Activated naive CD4-positive, alpha-beta T cell treated with Interleukin-2 at 50 U/mL for 16 hours (primary cell): Measurements from ENCODE around the gene PDP2.
"Not testable (repeated sequence)": the region's sequence is repeated elsewhere in the genome, so short reads cannot be mapped to it uniquely, and the experiment has no call there.

Experiments used
- DNase-seq: peaks from one replicate; pipeline ENCODE4 v3.0.0-alpha.2; 2020

The PDP2 gene

DNA sequence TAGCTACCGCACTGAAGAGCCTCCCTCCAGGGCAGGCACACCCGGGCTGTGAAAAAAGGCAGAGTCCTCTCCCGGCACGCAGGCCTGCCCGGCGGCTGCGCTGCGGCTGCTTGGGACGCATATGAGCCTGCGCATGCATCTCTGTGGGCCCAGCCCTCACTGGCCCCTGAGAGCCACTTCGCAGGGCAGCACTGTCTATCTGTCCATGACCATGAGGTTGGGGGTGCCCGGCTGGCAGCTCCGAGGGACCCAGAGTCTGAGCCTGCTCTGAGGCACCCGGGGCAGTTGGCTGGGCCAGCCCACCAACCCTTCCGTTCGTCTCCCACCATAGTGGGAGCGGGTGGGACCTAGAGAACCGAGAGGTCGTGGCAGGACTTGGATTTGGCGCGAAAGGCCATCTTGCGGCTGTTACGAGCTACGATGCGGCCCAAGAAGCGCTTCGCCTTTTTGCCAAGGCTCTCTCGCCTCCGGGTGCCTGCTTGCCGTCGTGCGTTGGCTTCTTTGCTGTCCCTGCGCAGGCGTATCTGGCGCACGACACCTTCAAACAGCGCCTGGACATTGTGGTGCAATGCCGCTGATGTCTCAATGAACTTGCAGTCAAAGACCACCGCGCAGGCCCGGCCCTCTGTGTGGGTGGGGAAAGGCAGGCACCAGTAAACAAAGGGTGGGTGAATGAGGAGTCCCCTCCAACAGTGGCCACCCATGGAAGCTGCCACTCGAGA is 41.6 kb downstream of the PDP2 start:
- DNase-seq, result no peak

DNA sequence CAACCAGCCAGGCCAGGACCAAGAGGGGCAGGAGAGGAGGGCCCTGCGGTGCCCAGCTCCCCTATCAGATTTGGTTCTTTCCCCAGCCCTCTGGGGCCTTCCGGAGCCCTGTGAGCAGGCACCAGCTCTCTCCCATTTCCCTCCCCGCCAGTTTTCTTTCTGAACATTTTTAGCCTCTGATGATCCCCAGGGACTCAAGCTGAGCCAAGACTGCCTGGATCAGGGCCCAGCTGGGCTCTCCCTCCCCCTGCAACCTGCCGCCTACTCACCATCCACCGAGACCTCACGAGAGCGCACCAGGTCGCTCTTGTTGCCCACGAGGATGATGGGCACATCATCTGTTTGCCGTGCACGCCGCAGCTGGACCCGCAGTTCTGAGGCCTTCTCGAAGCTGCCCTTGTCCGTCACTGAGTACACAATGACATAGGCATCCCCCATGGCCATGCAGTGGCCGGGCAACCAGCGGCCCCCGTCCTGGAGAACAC is 43.0 kb downstream of the PDP2 start:
- no peak for DNase-seq

DNA sequence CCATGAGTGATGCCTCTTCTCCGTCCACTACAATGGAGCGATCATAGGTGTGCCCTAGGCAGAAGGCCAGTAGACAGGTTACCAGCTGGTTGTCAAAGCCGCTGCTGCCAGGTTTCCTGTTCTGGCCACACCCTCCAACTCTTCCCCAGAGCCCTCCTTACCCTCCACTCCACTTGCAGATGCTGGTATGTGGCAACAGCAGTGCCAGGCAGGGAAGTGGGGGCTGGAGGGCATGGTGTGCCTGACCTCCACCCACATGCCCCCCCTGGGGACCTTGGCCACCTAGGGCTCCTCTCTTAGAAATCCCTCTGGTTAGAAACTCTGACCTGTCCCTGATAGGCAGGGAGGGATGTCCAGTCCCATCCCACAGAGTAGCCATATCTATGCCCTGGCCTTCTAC is 43.6 kb downstream of the PDP2 start:
- DNase-seq, result no peak

- DNase-seq, result peak; percentile 51
Measured at GRCh38 chr16:66924527-66925321, 44.4 kb downstream of the PDP2 start.

- DNase-seq, result peak; percentile 13
Measured at GRCh38 chr16:66925322-66925840, 45.1 kb downstream of the PDP2 start, which contains the start of gene RRAD. Gene RRAD, minus strand, starts transcription at chr16:66925535. Its CDS starts 356 bp downstream, at chr16:66925179.

- DNase-seq, result no peak
Measured at GRCh38 chr16:66926171-66926947, 46.0 kb downstream of the PDP2 start.

DNA sequence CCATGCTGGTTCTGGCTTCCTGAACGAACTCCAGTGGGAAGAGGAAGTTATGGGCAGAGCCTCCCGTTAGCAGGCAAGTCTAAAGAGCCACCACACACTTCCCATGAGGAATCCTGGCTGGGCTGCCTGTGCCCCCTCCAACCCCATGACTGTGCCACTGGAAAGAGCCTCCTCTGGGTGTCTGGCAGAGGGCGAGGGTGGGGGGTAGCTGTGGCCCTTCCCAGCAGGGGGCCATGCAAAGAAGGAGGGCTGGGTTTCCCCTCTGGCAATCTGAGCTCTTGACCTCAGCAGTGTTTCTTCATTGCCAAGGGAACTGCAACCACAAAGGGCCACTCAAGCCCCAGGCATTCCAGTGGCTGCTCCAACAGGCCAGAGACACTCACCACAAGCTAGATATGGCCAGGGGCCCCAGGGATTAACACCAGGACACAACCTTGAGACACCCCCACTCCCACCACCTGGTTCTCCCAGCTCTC is 46.7 kb downstream of the PDP2 start:
- no peak for DNase-seq

GRCh38 chr16:66927918-66928649 is 47.8 kb downstream of the PDP2 start:
- DNase-seq, result no peak

- peak; percentile 26 for DNase-seq
Measured at GRCh38 chr16:66928702-66929388, 48.5 kb downstream of the PDP2 start.

DNA sequence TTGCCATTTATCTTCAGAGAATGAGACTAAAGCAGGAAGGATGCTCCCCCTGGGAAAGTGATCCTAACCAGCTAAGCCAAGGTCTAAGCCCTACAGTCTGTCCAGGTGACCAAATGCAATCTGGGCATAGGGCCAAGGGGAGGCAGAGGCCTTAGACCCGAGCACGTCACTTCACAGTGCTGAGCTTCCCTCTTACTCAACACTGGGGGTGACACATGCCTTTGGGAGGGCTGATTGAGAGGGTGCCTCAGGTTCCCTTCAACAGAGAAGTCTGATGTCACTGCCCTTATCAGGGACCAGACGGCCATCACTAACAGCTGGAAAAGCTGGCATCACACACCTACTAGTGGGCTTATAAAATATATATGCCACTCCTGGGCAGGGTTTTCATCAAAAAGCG is 49.9 kb downstream of the PDP2 start:
- DNase-seq, result no peak

- no peak for DNase-seq
Measured at GRCh38 chr16:66931665-66932064, 51.4 kb downstream of the PDP2 start.

DNA sequence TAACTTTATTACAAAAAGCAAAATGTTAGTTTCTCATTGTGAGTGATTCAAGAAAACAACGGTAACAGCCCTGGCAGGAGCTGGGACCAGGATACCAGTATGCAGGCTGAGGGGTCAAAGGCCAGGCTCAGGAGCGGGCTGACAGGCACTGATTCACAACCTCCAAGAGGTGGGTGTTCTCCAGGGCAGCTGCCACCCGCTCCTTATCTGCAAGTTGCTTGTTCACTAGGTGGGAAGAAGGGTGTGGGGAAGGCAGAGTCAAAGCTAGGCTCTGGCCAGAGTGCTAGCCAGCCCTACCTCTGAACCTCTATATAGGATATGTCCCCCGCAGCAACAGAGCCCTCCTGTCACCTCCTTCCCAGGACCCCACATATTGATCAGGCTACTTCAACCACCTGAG is 51.8 kb downstream of the PDP2 start:
- no peak for DNase-seq

GRCh38 chr16:66933776-66934137 is 53.4 kb downstream of the PDP2 start:
- DNase-seq, result peak; percentile 61

DNA sequence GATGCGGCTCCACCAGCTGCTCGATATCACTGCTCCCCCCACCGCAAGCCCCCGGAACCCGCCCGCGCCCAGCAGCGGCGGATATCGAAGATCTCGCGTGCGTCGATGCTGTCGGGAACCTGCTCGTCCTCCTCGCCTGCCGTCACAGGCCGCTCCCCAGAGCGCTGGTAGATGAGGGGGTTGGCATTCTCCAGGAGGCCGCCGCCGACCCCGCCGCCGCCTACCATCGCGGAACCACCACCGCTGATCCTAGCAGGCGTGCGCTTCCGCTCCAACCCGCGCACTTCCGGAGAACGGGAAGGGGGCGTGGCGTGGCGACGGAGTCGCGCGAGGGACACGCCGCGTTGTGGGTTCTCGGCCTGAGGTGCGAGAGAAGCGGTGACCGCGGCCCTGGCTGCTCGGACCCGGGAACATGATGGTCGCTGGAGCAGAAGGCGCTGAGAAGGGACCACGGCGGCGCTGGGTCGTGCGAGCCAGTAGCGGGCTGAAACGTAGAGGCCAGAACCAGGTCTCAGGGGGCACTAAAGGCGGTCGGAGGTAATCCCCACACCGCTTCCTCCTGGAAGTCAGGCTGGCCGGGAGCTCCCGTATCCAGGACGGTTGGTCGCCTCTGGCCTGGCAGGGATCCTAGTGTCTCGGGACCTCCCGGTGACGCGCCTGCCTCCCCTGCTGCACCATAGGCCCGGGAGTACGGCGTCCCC is 54.0 kb downstream of the PDP2 start, which contains the start of gene CIAO2B:
Gene CIAO2B (minus strand): TSS at position 265 of the 701 bp plus-strand sequence. CDS start 38 bp downstream, at position 227.
- peak; percentile 91 for DNase-seq

- DNase-seq, result not testable (repeated sequence)
Measured at GRCh38 chr16:66934839-66935313, 54.6 kb downstream of the PDP2 start.

DNA sequence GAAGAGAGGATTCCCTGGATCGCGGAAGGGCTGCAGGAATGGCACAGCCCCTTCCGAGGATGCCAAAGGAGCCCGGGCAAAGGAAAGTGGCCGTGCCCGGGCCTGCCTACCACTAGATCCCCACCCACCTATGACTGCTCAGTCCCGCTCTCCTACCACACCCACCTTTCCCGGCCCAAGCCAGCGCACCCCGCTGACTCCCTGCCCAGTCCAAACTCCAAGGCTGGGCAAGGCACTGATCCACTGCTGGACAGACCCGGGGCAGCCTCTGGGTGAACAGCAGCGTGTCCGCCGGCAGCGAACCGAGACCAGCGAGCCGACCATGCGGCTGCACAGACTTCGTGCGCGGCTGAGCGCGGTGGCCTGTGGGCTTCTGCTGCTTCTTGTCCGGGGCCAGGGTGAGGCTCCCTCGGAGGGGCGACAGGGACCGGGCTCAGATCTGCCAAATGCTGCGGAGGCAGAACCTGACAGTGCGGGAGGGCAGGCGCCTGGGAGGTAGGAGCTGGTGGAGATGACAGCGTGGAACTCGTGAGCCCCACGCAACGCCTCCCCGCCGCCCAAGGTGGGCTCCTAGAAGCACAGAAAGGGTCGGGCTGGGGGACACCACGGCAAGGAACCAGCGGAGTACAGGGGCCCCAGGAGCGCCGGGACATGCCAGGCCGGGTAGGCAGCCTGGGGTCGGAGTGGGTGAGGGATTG is 55.1 kb downstream of the PDP2 start, which contains the start of gene CES2:
Gene CES2 (plus strand): TSS at position 203 of the 698 bp plus-strand sequence. CDS start 120 bp downstream, at position 323.
- DNase-seq, result no peak

DNA sequence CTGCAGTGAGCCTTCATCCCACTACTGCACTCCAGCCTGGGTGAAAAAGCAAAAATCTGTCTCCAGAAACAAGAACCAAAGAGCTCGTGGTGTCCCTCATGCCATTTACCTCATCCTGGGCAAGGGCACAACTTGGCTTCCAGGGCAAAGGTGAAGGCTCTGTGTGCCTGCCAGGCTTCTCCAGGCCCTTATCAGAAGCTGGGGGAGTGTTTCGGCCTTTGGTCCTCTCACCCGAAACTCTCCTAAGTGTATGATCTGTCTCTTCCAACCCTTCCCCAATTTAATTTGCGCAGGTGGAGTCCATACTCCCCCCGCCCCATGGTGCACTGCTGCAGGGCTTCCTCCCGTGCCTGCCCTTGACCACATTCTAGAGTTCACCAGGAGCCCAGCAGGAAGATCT is 56.1 kb downstream of the PDP2 start:
- DNase-seq, result no peak

DNA sequence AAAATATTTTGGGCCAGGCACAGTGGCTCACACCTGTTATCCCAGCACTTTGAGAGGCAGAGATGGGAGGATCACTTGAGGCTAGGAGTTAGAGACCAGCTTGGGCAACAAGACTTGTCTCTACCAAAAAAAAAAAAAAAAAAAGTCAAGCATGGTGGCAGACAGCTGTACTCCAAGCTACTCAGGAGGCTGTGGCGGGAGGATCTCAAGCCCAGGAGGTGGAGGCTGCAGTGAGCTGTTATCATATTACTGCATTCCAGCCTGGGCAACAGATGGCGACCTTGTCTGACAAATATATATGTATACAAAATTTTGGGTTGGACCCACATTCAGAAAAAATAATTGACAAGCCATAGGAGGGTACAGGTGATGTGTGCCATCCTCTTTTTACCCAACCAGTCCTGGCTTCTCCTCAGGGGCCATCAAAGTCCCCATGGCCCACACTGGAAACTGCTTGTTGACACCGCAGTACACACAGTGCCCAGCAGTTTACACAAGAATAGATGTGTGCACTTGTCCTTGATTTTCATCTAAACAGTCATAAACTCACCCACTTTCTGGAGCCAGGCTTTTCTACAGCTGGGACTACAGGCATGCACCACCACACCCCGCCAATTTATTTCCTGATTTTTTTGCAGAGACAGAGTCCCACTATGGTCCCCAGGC is 56.7 kb downstream of the PDP2 start:
- no peak for DNase-seq

DNA sequence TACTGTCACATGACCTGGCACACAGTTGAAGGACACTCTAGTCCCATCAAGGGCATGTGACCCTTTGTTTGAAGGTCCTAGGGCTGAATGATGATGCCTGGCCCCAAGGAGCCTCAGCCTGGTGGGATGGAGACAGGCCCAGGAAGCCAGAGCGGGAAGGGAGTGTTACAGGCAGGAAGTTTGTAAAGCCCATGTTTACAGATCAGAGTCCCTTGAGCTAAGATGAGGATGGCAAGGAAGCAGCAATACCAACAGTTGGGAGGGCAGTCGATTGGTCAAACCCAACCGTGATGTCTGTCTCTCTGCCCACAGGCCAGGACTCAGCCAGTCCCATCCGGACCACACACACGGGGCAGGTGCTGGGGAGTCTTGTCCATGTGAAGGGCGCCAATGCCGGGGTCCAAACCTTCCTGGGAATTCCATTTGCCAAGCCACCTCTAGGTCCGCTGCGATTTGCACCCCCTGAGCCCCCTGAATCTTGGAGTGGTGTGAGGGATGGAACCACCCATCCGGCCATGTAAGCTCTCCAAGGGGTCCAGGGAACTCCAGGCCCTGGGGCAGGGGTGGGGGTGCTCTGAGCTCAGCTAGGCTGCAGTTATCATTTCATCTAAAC is 57.5 kb downstream of the PDP2 start:
- no peak for DNase-seq
